Activated CD8-positive, alpha-beta memory T cell treated with anti-CD3 and anti-CD28 coated beads, Interleukin-2, amount 50 U/mL, for 24 hours (primary cell): ENCODE measurements around the gene DESI2.

Experiments used
- DNase-seq: peaks from one replicate; pipeline ENCODE4 v3.0.0-alpha.2; 2020; ENCODE audit errors: extremely low read depth

DESI2 gene

DNA sequence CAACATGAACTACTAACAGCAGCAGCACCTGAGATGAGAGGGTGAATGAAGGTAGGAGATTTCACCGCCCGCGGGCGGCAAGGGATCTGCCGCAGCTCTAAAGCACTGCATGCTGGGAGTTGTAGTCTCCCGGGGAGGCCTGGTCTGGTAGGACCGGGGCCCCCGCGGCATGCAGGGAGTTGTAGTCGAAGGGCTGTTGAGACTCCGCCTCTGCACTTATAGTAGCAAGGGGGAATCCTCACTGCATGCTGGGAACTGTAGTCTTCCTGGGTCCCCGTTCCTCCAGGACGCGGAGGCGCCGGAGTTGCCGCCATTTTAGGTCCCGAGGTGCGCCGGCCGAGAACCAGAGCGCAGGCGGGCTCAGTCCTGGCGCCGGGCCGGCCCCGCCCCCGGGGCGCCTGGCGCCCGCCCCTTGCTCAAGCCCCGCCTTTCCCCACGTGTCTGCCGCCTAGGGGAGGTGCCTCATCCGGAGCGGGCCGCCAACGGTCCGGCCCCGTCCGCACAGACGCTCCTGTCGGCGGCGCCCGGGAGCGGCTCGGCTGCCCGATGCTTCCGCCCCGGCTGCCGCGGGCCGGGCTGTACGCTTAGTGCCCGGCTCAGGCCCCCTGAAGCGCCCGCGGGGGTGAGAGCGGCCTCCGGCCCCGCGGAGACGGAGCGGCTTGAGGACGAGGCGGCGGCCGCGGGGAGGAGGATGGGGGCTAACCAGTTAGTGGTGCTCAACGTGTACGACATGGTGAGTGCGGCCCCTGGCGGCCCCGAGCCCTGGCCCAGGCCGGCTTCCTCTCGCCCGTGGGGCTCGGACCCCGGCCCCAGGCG, at the start of gene DESI2:
TSS of gene DESI2 (plus strand) at position 504 of the 816 bp plus-strand sequence. CDS start at position 692, 188 bp downstream.
- peak; percentile 90 for DNase-seq

DNA sequence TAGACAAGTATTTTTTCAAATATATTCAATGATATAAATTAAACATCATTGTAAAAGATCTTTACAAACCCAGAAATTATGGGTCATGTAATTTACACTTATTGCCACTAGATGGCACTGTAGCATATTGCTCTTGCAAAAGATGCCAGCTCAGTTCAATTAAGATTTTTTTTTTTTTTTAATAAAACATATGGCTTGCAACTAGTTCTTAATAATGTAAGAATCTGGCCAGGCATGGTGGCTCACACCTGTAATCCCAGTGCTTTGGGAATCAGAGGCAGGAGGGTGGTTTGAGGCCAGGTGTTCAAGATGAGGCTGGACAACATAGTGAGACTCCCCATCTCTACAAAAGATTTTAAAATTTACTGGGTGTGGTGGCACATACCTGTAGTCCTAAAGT, 49.4 kb upstream of the DESI2 start:
- DNase-seq: no peak

DNA sequence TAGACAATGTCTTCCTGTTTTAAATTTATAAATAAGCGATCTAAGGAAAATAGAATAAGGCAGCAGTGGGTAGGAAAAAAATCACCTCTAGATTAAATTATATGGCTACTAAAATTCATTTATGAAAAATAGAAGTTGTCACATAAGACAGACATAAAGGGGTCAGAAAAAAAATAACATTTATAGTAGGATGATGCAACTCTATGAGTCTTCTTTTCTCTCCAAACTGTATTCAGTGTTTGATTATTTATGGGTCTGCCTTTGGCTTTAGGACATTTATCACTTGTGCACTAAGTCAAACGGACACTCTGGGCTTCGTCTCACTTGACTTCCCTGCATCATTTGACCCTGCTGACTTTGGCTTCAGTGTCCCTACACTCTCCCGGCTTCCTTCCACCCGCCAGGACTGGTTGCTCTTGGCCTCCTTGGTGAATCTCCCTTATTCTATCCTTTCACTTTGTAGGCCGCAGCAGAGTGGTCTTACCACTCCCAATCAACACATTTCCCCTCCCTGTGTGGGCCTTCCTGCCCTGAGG, 47.0 kb upstream of the DESI2 start:
- DNase-seq: no peak

DNA sequence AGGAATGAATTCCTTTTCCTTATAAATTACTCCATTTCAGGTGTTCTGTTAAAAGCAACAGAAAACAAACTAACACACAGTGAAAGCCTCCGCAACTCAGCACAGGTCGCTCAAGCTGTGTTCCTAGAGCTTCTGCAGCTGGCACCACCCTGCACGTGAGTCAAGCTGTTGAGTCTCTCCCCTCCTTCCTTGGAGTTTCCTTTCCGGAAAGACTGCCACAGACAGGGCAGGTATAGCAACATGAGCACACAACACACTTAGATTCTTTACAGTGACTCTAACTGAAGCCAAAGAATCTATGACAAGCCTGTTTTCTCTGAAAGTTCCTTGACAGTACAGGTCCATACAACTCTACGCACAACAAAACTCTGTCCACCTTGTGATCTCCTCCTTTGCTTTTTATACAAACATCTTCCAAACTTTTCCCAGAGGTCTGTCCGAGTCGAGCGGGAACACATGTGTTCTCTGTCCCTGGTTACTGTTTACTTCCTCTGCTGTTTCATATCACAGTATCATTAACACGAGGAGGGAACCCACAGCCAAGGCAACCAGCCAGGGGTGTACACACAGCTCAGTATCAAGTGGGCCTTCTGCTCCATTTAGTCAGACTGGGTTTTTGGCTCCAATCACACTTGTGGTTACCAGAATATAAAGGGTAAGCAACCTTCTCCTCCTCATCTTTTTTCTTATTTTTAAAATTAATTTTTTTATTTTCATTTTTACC, 38.7 kb upstream of the DESI2 start:
- no peak for DNase-seq

DNA sequence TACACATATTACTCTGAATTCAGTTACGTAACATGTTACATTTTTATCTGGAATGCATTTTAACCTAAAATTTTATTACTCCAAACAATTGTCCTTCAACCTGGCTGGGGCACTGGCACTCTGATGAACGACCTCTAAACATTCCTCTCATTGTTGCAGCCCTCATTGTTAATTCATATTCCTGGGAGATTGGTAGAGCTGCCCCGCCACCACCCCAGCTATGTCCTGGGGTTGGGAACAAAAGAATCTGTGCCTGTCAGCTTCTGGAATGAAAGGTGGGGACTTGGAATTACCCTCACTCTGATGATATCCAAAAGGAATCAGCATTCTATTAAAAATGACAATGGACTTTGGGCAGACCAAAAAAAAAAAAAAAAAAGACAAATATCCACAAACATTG, 38.0 kb upstream of the DESI2 start:
- DNase-seq: no peak

DNA sequence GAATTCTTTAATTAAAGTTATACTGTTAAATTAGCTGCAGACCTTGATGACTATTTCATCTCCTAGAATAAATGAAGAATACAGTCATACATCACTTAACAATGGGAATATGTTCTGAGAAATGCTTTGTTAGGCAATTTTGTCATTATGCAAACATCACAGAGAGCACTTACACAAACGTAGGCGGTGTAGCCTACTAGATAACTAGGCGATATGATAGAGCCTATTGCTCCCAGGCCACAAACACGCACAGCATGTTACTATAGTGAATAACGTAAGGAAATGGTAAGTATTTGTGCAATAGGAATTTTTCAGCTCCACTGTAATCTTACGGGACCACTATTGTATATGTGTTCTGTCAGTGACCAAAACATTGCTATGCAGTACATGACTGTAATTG, 37.6 kb upstream of the DESI2 start:
- DNase-seq: no peak

DNA sequence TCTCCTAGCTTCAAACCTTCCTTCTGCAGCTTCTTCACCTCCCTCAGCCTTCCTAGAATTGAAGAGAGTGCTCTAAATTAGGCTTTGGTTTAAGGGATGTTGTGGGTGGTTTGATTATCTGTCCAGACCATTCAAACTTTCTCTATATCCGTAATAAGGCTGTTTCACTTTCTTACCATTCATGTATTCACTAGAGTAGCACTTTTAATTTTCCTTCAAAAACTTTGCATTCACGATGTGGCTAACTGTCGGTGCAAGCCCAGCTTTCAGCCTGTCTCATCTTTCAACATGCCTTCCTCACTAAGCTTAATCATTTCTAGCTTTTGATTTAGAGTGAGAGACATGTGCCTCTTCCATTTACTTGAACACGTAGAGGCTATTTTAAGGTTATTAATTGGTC, 26.2 kb upstream of the DESI2 start:
- DNase-seq: no peak

DNA sequence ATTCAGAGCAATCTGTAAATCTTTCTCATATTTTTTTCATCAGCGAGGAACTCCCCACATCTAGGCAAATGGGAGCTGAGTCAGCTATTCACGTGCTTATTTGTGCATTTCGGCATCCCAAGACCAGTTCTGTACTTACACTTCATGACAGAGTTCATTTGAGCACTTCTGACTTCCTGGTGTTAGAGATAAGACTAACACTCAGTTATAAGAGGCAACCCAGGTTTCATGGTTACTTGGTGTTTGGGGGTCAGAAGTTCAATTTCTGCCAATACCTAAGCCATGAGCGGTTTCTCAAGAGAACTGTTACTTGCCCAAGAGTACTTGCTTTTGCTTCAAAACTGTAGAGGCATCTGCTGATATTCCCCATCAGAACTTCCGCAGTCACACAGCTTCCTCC, 24.1 kb upstream of the DESI2 start:
- DNase-seq: no peak

DNA sequence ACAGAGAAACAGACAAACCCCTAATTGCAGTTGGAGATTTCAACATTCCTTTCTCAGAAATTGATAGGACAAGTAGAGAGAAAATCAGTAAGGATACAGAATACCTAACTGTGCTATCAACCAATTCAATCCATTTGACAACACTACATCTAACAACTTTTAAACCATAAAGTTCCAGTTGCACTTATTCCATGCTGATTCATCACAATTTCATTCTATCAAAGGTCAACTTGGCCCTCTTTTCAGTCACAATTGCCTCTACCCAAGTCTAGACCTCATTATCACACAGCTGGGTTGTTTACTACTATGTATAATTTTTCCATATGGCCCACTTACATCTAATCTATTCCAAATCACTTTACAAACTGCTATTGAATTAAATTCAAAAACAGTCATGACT, 19.8 kb upstream of the DESI2 start:
- no peak for DNase-seq

DNA sequence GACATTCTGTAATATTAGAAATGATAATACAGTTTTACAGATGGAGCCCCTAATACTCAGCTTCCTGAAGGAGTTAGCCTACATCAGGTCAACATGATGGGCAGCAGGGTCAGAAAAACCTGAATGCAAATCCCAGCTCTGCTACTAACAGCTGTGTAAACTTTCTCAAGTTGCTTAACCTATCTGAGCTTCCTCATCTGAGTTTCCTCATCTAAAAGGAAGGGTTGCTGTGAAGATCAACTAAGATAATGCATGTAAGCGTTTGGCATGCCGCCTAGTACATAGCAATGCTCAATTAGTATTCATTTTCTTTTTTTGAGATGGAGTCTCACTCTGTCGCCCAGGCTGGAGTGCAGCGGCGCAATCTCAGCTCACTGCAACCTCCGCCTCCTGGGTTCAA, 18.4 kb upstream of the DESI2 start:
- DNase-seq: no peak

DNA sequence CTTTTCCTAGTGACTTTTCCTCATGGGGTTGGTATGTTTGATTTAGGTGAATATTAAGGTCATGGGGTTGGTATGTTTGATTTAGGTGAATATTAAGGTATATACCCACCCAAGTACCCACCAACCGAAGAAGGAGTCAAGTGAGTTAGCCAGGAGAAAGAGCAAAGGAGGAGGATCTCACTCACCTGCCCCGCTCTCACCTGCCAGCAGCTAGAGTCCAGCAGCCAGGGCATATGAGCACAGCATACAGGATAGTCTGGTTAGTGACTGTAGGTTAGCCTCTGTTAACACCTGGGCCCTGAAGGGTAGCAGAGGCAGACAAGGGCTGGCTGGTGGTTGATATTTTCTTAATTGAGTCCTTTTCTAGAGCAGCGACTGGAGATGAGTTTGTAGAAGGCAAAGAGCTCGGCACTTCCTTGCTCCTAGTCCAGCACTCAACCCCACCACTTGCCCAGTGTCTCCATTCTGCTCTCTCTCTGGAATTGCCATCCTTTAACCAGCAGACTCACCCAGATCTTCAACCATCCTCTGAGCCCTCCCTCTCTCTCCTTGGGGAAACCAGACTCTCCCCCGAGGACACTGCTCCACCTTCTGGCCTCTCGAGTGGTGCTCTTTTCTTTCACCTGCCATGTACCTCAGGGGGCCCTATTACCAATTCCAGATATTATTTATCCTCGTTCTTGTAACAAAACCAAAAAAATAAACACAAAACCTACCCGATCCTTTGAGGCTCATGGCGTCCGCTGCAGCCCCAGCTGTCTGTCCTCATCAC, 16.3 kb upstream of the DESI2 start:
- no peak for DNase-seq

DNA sequence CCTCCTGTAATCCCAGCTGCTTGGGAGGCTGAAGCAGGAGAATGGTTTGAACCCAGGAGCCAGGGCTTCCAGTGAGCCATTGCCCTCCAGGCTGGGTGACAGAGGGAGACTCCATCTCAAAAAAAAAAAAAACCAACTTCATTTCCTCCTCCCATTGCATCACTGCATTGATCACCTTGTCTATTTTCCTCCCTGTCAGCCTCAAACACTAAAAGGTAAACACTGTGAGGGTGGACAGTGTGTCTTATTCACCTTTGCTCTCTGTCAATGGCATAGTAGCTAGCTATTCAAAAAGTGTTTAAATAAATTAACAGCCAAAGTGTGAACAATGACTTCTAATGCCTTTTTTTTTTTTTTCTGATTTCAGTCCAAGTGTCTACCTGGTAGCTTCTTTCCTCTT, 13.4 kb upstream of the DESI2 start:
- DNase-seq: no peak

DNA sequence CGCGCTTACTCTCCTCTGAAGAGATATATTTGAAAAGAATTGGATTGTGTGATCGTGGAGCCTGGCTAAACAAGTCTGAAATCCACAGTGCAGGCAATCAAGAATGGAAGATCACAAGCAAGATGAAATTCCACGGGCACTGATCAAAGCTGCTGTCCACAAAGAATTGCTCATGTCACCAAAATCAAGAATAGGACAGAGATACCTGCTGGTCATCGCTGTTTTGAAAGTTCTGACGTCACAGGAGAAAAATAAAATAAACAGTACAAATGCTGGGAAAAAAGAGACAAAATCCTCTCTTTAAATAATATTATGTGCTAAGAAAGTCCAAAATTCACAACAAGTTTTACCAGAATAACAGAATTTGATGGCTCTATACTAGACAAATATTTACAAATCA, 12.0 kb upstream of the DESI2 start:
- no peak for DNase-seq

DNA sequence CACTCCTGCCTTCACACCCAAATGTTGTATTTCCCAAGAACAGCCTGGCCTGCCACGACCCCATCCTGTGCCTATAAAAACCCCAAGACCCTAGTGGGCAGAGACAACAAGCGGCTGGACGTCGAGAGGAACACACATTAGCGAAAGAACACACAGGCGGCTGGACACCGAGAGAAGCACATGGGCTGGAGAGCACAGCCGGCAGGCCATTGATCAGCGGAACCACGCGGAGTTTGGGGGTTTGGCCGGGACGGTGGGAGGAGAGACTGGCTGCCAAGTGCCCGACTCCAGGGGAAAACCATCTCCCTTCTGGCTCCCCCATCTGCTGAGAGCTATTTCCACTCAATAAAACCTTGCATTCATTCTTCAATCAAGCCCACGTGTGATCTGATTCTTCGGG, 10.4 kb upstream of the DESI2 start:
- DNase-seq: no peak

DNA sequence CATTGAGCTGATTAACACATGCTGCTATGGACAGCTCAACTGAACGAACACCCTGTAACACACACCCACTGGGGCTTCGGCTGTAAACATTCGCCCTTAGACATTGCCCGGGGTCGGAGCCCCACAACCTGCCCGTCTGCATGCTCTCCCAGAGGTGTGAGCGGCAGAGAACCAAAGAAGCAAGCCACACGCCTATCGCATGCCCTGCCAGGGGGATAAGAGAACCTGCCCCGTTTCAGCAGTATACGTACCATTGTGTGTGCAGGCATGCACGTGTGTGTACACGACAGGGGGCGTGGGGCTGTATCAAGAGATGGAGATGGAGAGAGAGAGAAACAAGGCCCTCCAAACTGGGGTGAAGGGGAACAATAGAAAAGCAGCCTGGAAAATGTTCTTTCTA, 9.9 kb upstream of the DESI2 start:
- DNase-seq: no peak

DNA sequence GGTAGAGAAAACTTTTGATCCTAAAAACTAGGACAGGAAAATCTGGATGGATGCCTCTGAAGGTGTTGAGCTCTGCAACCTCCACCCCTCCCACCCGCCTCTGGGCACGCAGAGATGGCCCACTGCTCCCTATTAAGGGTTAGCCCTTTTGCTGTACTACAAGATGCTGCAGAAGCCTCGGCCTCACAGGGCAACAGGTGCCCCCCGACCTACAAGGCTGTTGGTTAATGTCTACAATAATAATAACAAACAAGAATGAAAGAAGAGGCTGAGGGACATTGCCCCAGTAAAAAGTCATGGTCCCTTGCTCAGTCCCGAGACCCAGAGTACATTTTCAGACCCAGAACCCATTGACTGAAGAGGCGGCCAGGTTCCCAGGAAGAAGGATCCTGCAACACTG, 7.5 kb upstream of the DESI2 start:
- no peak for DNase-seq

DNA sequence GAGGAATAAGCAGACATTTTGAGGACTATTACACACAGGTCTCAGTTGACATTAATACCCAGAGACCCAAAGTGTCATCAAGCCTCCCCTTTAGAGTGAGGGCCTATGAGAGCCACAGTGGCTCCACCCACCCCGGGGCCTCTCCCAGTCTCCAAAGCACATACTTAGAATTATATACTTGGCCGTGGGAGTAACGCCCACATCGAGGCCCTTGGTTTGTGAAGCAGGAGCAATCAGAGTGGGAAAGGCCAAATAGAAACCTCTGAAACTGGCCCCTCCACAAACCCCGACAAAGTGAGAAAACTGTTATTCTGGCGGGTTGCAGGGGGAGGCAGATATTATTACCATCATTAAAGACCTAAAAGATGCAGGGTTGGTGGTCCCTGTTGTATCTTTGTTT, 7.0 kb upstream of the DESI2 start:
- no peak for DNase-seq

DNA sequence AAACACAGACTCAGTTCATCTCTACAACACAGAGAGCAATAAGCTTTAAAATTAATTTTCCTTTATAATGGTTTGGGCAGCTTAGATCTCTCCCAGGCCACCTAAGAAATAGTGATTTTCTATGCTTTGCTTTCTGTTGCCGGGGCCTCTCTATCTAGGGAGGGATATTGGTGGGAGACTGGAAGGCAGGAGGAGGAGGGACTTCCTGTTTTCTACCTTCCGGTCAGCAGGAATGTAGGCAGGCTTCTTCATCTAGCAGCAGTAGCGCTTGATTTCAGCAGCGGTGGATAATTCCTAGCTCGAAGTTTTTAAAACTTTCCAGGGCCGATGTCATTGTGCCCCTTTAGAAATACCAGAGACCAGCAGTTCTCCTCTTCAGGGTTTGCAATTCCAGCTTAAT, 5.1 kb upstream of the DESI2 start:
- no peak for DNase-seq

DNA sequence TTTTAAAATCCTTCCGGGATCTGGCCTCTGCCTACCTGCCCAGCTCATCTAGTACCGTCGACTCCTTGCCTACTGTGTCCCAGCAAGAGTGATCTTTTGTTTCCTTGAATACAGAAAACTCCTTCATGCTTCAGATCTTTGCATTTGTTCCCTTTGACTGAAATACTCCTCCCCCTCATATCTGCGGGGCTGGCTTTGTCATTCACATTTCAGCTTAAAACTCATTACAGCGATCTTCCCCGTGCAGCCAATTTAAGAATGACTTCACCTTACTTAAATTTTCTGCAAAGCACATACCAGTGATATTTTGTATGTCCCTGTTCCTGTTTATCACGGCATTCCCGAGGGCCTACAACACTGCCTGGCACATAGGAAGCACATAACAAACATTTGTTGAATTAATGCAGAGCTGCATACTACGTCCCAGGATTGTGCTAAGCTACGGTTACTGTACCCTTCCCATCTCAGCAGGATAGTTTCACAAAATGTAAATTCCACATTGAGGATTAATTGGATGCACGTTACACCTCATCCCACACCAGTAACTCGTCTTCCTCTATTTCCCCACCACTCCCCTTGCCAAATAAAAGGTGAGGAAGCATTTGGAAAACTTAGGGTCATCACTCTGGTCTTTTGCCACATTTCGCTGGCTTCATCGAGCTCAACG, 837 bp upstream of the DESI2 start:
- DNase-seq: no peak

DNA sequence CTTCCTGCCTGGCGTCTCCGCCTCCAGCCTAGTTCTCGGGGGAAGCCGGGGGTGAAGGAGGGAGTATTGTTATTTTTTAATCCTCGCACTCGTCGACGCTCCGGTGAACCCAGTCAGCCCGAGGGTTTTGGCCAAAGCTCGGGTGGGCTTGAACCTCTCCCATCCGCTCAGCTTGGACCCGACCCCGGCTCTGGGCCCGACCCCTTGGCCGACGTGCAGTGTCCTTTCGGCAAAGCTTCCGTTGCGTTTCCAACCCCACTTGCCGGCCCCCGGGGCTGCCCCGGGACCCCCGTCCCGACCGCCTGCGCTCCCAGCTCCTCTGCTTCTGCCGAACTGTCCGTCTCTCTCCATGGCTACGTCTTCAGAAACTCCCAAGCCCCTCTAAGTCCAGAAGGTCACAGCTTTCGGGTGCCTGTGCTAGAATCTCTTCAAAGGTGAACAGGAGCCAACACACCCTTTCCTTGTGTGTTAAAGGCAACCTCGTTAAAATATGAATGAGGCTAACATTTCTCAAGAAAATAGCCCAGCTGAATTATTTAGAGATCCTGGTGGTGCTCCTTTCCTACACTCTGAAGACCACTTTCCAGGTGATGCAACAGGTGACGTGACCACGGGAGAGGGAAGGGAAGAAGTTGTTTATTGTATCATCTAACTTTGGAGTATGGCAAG, 647 bp downstream of the DESI2 start:
- no peak for DNase-seq
